Measurements from ENCODE around the gene ALX1. TPM values are rescaled to one million over a fixed set of nuclear protein-coding genes. Genes with fewer than 3 reads are reported as not detected.
A peak's percentile ranks its signal among the peaks of the same experiment; 100 is the strongest.
"Not testable (repeated sequence)": the region's sequence is repeated elsewhere in the genome, so short reads cannot be mapped to it uniquely, and the experiment has no call there.

ALX1 gene
- total RNA-seq, 2 donors from 2014 or later = not detected

DNA sequence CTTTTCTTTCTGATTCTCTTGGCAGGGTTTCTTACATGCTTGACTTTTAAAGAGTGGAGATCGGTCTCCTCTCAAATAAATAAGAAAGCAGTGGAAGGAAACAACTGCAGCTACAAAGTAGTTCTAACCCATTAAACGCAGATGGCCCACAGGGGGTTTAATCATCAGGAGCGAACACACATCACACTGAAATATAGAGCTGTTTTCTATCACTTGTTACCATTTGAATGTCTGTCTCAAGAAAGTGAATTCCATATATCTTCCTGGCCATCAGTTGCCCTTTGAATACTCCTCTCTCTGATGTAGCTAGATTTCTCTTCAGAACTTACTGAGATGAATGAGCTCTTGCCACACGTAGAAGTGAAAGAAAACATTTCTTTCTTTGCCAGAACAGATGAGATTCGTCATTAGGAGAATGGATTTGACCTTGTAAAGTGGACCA is 29.1 kb downstream of the ALX1 start:
- H3K4me3 ChIP-seq = no peak overlapping the region
- no peaks in the 10 kb centered on the region for H3K27me3 ChIP-seq
- H3K4me1 ChIP-seq = no peaks in the 10 kb centered on the region
- no peak overlapping the region for H3K27ac ChIP-seq
- no peak for ATAC-seq
- intact Hi-C loops (cut with DNase I) = no loop called here
- TF ChIP-seq, protein P1, sequence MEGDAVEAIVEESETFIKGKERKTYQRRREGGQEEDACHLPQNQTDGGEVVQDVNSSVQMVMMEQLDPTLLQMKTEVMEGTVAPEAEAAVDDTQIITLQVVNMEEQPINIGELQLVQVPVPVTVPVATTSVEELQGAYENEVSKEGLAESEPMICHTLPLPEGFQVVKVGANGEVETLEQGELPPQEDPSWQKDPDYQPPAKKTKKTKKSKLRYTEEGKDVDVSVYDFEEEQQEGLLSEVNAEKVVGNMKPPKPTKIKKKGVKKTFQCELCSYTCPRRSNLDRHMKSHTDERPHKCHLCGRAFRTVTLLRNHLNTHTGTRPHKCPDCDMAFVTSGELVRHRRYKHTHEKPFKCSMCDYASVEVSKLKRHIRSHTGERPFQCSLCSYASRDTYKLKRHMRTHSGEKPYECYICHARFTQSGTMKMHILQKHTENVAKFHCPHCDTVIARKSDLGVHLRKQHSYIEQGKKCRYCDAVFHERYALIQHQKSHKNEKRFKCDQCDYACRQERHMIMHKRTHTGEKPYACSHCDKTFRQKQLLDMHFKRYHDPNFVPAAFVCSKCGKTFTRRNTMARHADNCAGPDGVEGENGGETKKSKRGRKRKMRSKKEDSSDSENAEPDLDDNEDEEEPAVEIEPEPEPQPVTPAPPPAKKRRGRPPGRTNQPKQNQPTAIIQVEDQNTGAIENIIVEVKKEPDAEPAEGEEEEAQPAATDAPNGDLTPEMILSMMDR (IDR thresholded peaks at IDR 0.05) = no peak
- TF ChIP-seq POLR2A (IDR thresholded peaks at IDR 0.05) = no peak
- no peaks in the 10 kb centered on the region for H3K9me3 ChIP-seq
- WGBS, 2 donors = 38 to 41% methylated on average over 5 of the region's 5 CpGs
- H3K36me3 ChIP-seq (replicated peaks in 1 of 2; ENCODE audit: insufficient read depth in 1 of 2, low read depth in 2 of 2) = no peaks in the 10 kb centered on the region
- no peak for DNase-seq

DNA sequence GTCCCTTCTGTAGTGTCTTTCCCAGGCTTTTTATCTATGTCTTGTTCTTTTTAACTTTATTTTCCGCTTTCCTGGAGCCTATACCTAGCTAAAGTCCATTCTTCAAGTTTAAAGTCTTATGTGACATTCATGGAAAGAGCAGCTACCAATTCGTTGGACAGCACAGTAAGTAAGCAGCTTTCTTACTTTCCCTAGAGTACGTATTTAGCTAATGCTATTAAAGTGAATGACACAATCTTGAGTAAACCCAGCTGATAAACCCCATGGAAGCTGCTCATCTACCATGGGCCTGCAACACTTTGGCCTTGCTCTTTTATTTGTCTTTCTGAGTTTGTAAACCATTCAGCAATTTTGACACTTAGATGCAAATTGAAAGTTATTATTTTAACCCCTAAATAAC is 30.0 kb downstream of the ALX1 start:
- no peak for ATAC-seq
- TF ChIP-seq POLR2A (IDR thresholded peaks at IDR 0.05) = no peak
- TF ChIP-seq, protein P1 (IDR thresholded peaks at IDR 0.05) = no peak
- no peak overlapping the region for H3K27ac ChIP-seq
- WGBS, 2 donors = 29 to 30% methylated on average over 3 of the region's 3 CpGs
- H3K36me3 ChIP-seq (replicated peaks in 1 of 2; ENCODE audit: insufficient read depth in 1 of 2, low read depth in 2 of 2) = no peaks in the 10 kb centered on the region
- no peaks in the 10 kb centered on the region for H3K9me3 ChIP-seq
- intact Hi-C loops (cut with DNase I) = no loop called here
- no peak overlapping the region for H3K4me3 ChIP-seq
- DNase-seq = no peak
- H3K27me3 ChIP-seq = no peaks in the 10 kb centered on the region
- H3K4me1 ChIP-seq = no peaks in the 10 kb centered on the region

- no peaks in the 10 kb centered on the region for H3K4me1 ChIP-seq
- intact Hi-C loops (cut with DNase I) = no loop called here
- no peak for TF ChIP-seq POLR2A (IDR thresholded peaks at IDR 0.05)
- TF ChIP-seq, protein P1 (IDR thresholded peaks at IDR 0.05) = peak in 2 of 7 experiments; percentile 15 to 38
- H3K4me3 ChIP-seq = no peak overlapping the region
- no peaks in the 10 kb centered on the region for H3K9me3 ChIP-seq
- no peaks in the 10 kb centered on the region for H3K36me3 ChIP-seq (replicated peaks in 1 of 2; ENCODE audit: insufficient read depth in 1 of 2, low read depth in 2 of 2)
- H3K27me3 ChIP-seq = no peaks in the 10 kb centered on the region
- WGBS, 2 donors = 58 to 73% methylated on average over 2 of the region's 2 CpGs
- no peak overlapping the region for H3K27ac ChIP-seq
- no peak for DNase-seq
- ATAC-seq = no peak
Measured at GRCh38 chr12:85310456-85311076, 30.5 kb downstream of the ALX1 start.

- intact Hi-C loops (cut with DNase I); H3K27ac ChIP-seq; H3K4me3 ChIP-seq; H3K36me3 ChIP-seq (replicated peaks in 1 of 2; ENCODE audit: insufficient read depth in 1 of 2, low read depth in 2 of 2); H3K4me1 ChIP-seq; DNase-seq; ATAC-seq; H3K27me3 ChIP-seq; H3K9me3 ChIP-seq: not testable (repeated sequence)
- WGBS, 2 donors = 69 to 82% methylated on average over 31 to 33 of the region's 33 CpGs
Measured at GRCh38 chr12:85317866-85318636, 38.0 kb downstream of the ALX1 start.

- Histone ChIP-seq H3K36me3 (replicated peaks in 1 of 2; ENCODE audit: insufficient read depth in 1 of 2, low read depth in 2 of 2) (no peaks in the 10 kb centered on the region), H3K27ac (no peak overlapping the region), H3K27me3 (no peaks in the 10 kb centered on the region), H3K4me1 (no peaks in the 10 kb centered on the region), H3K9me3 (no peaks in the 10 kb centered on the region), H3K4me3 (no peak overlapping the region)
- WGBS, 2 donors = 39 to 42% methylated on average over 2 of the region's 2 CpGs
- no peak for TF ChIP-seq POLR2A (IDR thresholded peaks at IDR 0.05)
- TF ChIP-seq, protein P1 (IDR thresholded peaks at IDR 0.05) = no peak
- ATAC-seq = no peak
- no peak for DNase-seq
- intact Hi-C loops (cut with DNase I) = no loop called here
Measured at GRCh38 chr12:85322715-85323114, 42.7 kb downstream of the ALX1 start.

Data from body of pancreas (tissue), 4 donors.